PC-3 (cell line): Measurements from ENCODE around the gene ZNF74. TPM values are rescaled to one million over a fixed set of nuclear protein-coding genes. Genes with fewer than 3 reads are reported as not detected.
"Not testable (repeated sequence)": the region's sequence is repeated elsewhere in the genome, so short reads cannot be mapped to it uniquely, and the experiment has no call there.

Experiments used
- ATAC-seq: fragments of 200-7000 bp; cut with Tn5 transposase; 2 replicates; pipeline ENCODE4 v1.9.1; 2020; ENCODE audit warnings: mild to moderate bottlenecking, moderate library complexity
- BruUV-seq: library from RNA; stranded (reverse); fragments of 400-500 nt; replicated peaks from 2 replicates; lab custom pipeline; 2021; lab: Mats Ljungman, UMichigan
- CTCF ChIA-PET: fragments of 300-600 bp; sonication (Branson Sonifier 250); formaldehyde crosslinking; loops from one replicate; lab custom pipeline; 2022; ENCODE audit warnings: antibody characterized with exemption; lab: Charles Lee
- POLR2A ChIA-PET: fragments of 300-600 bp; sonication (Branson Sonifier 250); formaldehyde crosslinking; loops from one replicate; lab custom pipeline; 2022; ENCODE audit warnings: antibody characterized with exemption; ENCODE audit not compliant: unreplicated experiment; lab: Charles Lee
- DNase-seq: peaks from one replicate; pipeline ENCODE4 v3.0.0-alpha.2; 2015
- H2AFZ ChIP-seq: fragments of 300-600 bp; sonication (generic); 2 replicates; pipeline ENCODE4 v1.6.0; 2016; ENCODE audit warnings: antibody characterized with exemption, low read length
- H3F3A ChIP-seq: fragments of 300-600 bp; sonication (generic); one replicate; pipeline ENCODE4 v1.6.0; 2017; ENCODE audit warnings: antibody characterized with exemption, low read length, control low read depth, mild to moderate bottlenecking; ENCODE audit not compliant: unreplicated experiment
- H3K27ac ChIP-seq: fragments of 300-600 bp; sonication (generic); 2 replicates; pipeline ENCODE4 v1.5.1; 2016; ENCODE audit warnings: mild to moderate bottlenecking, low read length
- H3K27me3 ChIP-seq: fragments of 300-600 bp; sonication (generic); 2 replicates; pipeline ENCODE4 v1.6.1; 2016; ENCODE audit warnings: low read length, mixed read lengths
- H3K36me3 ChIP-seq: fragments of 300-600 bp; sonication (generic); 2 replicates; pipeline ENCODE4 v1.6.1; 2016; ENCODE audit warnings: low read depth, mixed run types, low read length, mixed read lengths
- H3K4me1 ChIP-seq: fragments of 300-600 bp; sonication (generic); 2 replicates; pipeline ENCODE4 v1.5.1; 2016; ENCODE audit warnings: low read length; ENCODE audit not compliant: insufficient read depth
- H3K4me2 ChIP-seq: fragments of 300-600 bp; sonication (generic); 2 replicates; pipeline ENCODE4 v1.6.0; 2016; ENCODE audit warnings: low read length
- H3K4me3 ChIP-seq: fragments of 300-600 bp; sonication (generic); 2 replicates; pipeline ENCODE4 v1.5.1; 2016; ENCODE audit warnings: mild to moderate bottlenecking, low read length, mixed read lengths
- H3K79me2 ChIP-seq: fragments of 300-600 bp; sonication (generic); 2 replicates; pipeline ENCODE4 v1.6.1; 2017; ENCODE audit warnings: low read length, mixed read lengths
- H3K9ac ChIP-seq: fragments of 300-600 bp; sonication (generic); 2 replicates; pipeline ENCODE4 v1.6.0; 2016; ENCODE audit warnings: mild to moderate bottlenecking, low read length
- H3K9me2 ChIP-seq: fragments of 300-600 bp; sonication (generic); replicated peaks from 2 replicates; pipeline ENCODE4 v1.6.1; 2016; ENCODE audit warnings: mixed run types, low read length, mixed read lengths
- H3K9me3 ChIP-seq: fragments of 300-600 bp; sonication (generic); 2 replicates; pipeline ENCODE4 v1.6.1; 2016; ENCODE audit warnings: low read length, mixed read lengths
- H4K20me1 ChIP-seq: fragments of 300-600 bp; sonication (generic); 2 replicates; pipeline ENCODE4 v1.6.1; 2016; ENCODE audit warnings: low read length, mixed read lengths
- CTCF ChIP-seq: fragments of 300-600 bp; sonication (generic); conservative IDR thresholded peaks from 2 replicates; pipeline ENCODE4 v1.5.1; 2017; ENCODE audit warnings: antibody characterized with exemption, low read depth, mild to moderate bottlenecking, low read length
- EZH2 ChIP-seq: fragments of 300-600 bp; sonication (generic); IDR thresholded peaks from one replicate; pipeline ENCODE4 v1.6.1; 2017; ENCODE audit warnings: antibody characterized with exemption, mild to moderate bottlenecking, low read length; ENCODE audit not compliant: unreplicated experiment
- EZH2phosphoT487 ChIP-seq: fragments of 300-600 bp; sonication (generic); IDR thresholded peaks from 2 replicates; pipeline ENCODE4 v1.6.1; 2018; ENCODE audit warnings: mild to moderate bottlenecking, antibody characterized with exemption, low read length, borderline replicate concordance
- intact Hi-C: fragments of 100-400 bp; cut with micrococcal nuclease; formaldehyde crosslinking; loops from 2 replicates; pipeline ENCODE4 v1.9.0; 2023
- total RNA-seq: library from RNA; depleted of rRNA; stranded (reverse); fragments of >200 nt; gene quantifications from 2 replicates; pipeline ENCODE4 v1.2.3, GENCODE V29; 2014

Gene ZNF74
- total RNA-seq, 1 experiment from 2014 or later = 11.1 TPM

GRCh38 chr22:20406686-20407408 is 12.9 kb downstream of the ZNF74 start:
- ATAC-seq (no peak), DNase-seq (no peak)
- BruUV-seq = no TSS peak
- Histone ChIP-seq H3K36me3 (no peaks in the 10 kb centered on the region), H3K9me3 (no peaks in the 10 kb centered on the region), H3K4me2 (no peak overlapping the region), H3K4me1 (no peaks in the 10 kb centered on the region), H3K27me3 (no peaks in the 10 kb centered on the region), H4K20me1 (no peaks in the 10 kb centered on the region), H3K9ac (no peak overlapping the region), H3K79me2 (no peaks in the 10 kb centered on the region), H2AFZ (no peak overlapping the region), H3K27ac (no peak overlapping the region), H3K4me3 (no peak overlapping the region), H3K9me2 (no peaks in the 10 kb centered on the region), H3F3A (no peaks in the 10 kb centered on the region)
- intact Hi-C loops = no loop called here
- CTCF ChIA-PET = no interaction called here
- POLR2A ChIA-PET = no interaction called here
- TF ChIP-seq EZH2 (no peak), EZH2phosphoT487 (no peak), CTCF (no peak)

GRCh38 chr22:20407829-20408228 is 13.9 kb downstream of the ZNF74 start:
- H3F3A ChIP-seq = no peaks in the 10 kb centered on the region
- DNase-seq = no peak
- TF ChIP-seq EZH2phosphoT487 (no peak), EZH2 (no peak), CTCF (no peak)
- BruUV-seq = no TSS peak
- no peaks in the 10 kb centered on the region for H3K9me3 ChIP-seq
- H3K4me1 ChIP-seq = no peaks in the 10 kb centered on the region
- H4K20me1 ChIP-seq = no peaks in the 10 kb centered on the region
- no peak overlapping the region for H2AFZ ChIP-seq
- H3K79me2 ChIP-seq = no peaks in the 10 kb centered on the region
- H3K4me2 ChIP-seq = no peak overlapping the region
- no peaks in the 10 kb centered on the region for H3K27me3 ChIP-seq
- H3K9ac ChIP-seq = no peak overlapping the region
- H3K4me3 ChIP-seq = no peak overlapping the region
- no peaks in the 10 kb centered on the region for H3K36me3 ChIP-seq
- intact Hi-C loops = no loop called here
- no peak for ATAC-seq
- no peak overlapping the region for H3K27ac ChIP-seq
- POLR2A ChIA-PET = no interaction called here
- no peaks in the 10 kb centered on the region for H3K9me2 ChIP-seq
- CTCF ChIA-PET = no interaction called here

- intact Hi-C loops = no loop called here
Observed at GRCh38 chr22:20408891-20409290, 14.9 kb downstream of the ZNF74 start.

GRCh38 chr22:20409385-20409784 is 15.4 kb downstream of the ZNF74 start:
- H3K4me2 ChIP-seq, H3K79me2 ChIP-seq, DNase-seq, BruUV-seq, intact Hi-C loops, H3K9me2 ChIP-seq, H3K9me3 ChIP-seq, ATAC-seq, H3K36me3 ChIP-seq, H3F3A ChIP-seq, H3K4me3 ChIP-seq, H3K27ac ChIP-seq, H3K4me1 ChIP-seq, POLR2A ChIA-PET, CTCF ChIA-PET, H3K27me3 ChIP-seq, H2AFZ ChIP-seq, H4K20me1 ChIP-seq, H3K9ac ChIP-seq: not testable (repeated sequence)

More at GRCh38 chr22:20408891-20409290, 14.9 kb downstream of the ZNF74 start:
- no peaks in the 10 kb centered on the region for H3K4me1 ChIP-seq
- H3K27ac ChIP-seq = no peak overlapping the region
- no peak overlapping the region for H3K4me2 ChIP-seq
- H3K9me3 ChIP-seq = no peaks in the 10 kb centered on the region
- ATAC-seq = no peak
- CTCF ChIA-PET = no interaction called here
- no peaks in the 10 kb centered on the region for H3K79me2 ChIP-seq
- no TSS peak for BruUV-seq
- POLR2A ChIA-PET = no interaction called here
- H3K4me3 ChIP-seq = no peak overlapping the region
- no peaks in the 10 kb centered on the region for H3K36me3 ChIP-seq
- no peaks in the 10 kb centered on the region for H3K27me3 ChIP-seq
- H3K9me2 ChIP-seq = no peaks in the 10 kb centered on the region
- H4K20me1 ChIP-seq = no peaks in the 10 kb centered on the region
- no peak overlapping the region for H2AFZ ChIP-seq
- DNase-seq = no peak
- no peaks in the 10 kb centered on the region for H3F3A ChIP-seq
- TF ChIP-seq CTCF = no peak
- TF ChIP-seq EZH2 = no peak
- no peak for TF ChIP-seq EZH2phosphoT487
- H3K9ac ChIP-seq = no peak overlapping the region
